Hepatocyte (in vitro differentiated cells): ENCODE data around the gene ASTN2. TPM values are rescaled to one million over a fixed set of nuclear protein-coding genes. Genes with fewer than 3 reads are reported as not detected.

Source experiments
- DNase-seq: peaks from one replicate; pipeline ENCODE4 v3.0.0-alpha.2; 2016; ENCODE audit warnings: low spot score
- H2AFZ ChIP-seq: fragments of 200-600 bp; sonication (generic); 2 replicates; pipeline ENCODE4 v1.6.0; 2016; ENCODE audit warnings: antibody characterized with exemption, mild to moderate bottlenecking
- H3K27ac ChIP-seq: fragments of 200-600 bp; sonication (generic); 2 replicates; pipeline ENCODE4 v1.5.1; 2016; ENCODE audit warnings: mild to moderate bottlenecking
- H3K27me3 ChIP-seq: fragments of 200-600 bp; sonication (generic); 2 replicates; pipeline ENCODE4 v1.6.1; 2016
- H3K36me3 ChIP-seq: fragments of 200-600 bp; sonication (generic); replicated peaks from 2 replicates; pipeline ENCODE4 v1.5.1; 2016; ENCODE audit warnings: low read depth; ENCODE audit not compliant: insufficient read depth
- H3K4me1 ChIP-seq: fragments of 200-600 bp; sonication (generic); 2 replicates; pipeline ENCODE4 v1.5.1; 2016; ENCODE audit warnings: mild to moderate bottlenecking, moderate library complexity; ENCODE audit not compliant: insufficient read depth
- H3K4me2 ChIP-seq: fragments of 200-600 bp; sonication (generic); 2 replicates; pipeline ENCODE4 v1.6.0; 2016
- H3K4me3 ChIP-seq: fragments of 200-600 bp; sonication (generic); 2 replicates; pipeline ENCODE4 v1.5.1; 2016; ENCODE audit warnings: mild to moderate bottlenecking
- H3K79me2 ChIP-seq: fragments of 200-600 bp; sonication (generic); 2 replicates; pipeline ENCODE4 v1.6.0; 2017; ENCODE audit warnings: mild to moderate bottlenecking
- H3K9me2 ChIP-seq: fragments of 200-600 bp; sonication (generic); replicated peaks from 2 replicates; pipeline ENCODE4 v1.6.0; 2017; ENCODE audit warnings: mild to moderate bottlenecking; ENCODE audit not compliant: insufficient read depth
- H3K9me3 ChIP-seq: fragments of 200-600 bp; sonication (generic); 2 replicates; pipeline ENCODE4 v1.5.1; 2016; ENCODE audit warnings: low read depth, mild to moderate bottlenecking
- H4K20me1 ChIP-seq: fragments of 200-600 bp; sonication (generic); 2 replicates; pipeline ENCODE4 v1.6.0; 2016; ENCODE audit warnings: mild to moderate bottlenecking; ENCODE audit not compliant: insufficient read depth, poor library complexity, severe bottlenecking
- CTCF ChIP-seq: fragments of 200-600 bp; sonication (generic); IDR thresholded peaks from 2 replicates; pipeline ENCODE4 v1.5.1; 2016; ENCODE audit warnings: antibody characterized with exemption, mild to moderate bottlenecking; ENCODE audit not compliant: poor library complexity
- EZH2 ChIP-seq: fragments of 200-600 bp; sonication (generic); IDR thresholded peaks from 2 replicates; pipeline ENCODE4 v1.6.1; 2016; ENCODE audit warnings: antibody characterized with exemption, mild to moderate bottlenecking, borderline replicate concordance
- EZH2phosphoT487 ChIP-seq: fragments of 200-600 bp; sonication (generic); IDR thresholded peaks from one replicate; pipeline ENCODE4 v1.6.1; 2018; ENCODE audit warnings: antibody characterized with exemption, mild to moderate bottlenecking, low read depth, moderate library complexity; ENCODE audit not compliant: unreplicated experiment, severe bottlenecking
- WGBS: methylation state at CpG from one replicate; pipeline ENCODE4 v1.1.6; 2016; ENCODE audit warnings: low lambda C conversion rate; ENCODE audit errors: missing lambda C conversion rate; 5-methylcytosine and 5-hydroxymethylcytosine counted together
- polyA plus RNA-seq: library from polyadenylated mRNA; unstranded; fragments of >200 nt; fragmentation: Nextera tagmentation; extraction: Ambion mirVana; gene quantifications from 2 replicates; pipeline ENCODE4 v1.2.1, GENCODE V29; 2016
- total RNA-seq: library from RNA; depleted of rRNA; stranded (reverse); fragments of >200 nt; gene quantifications from 2 replicates; pipeline ENCODE4 v1.2.3, GENCODE V29; 2014

Gene ASTN2
- total and polyA plus RNA-seq, 2 experiments from 2014 or later, result 6.4 to 8.4 TPM

GRCh38 chr9:116409638-116410037 lies 1005.2 kb downstream of the ASTN2 start:
- Histone ChIP-seq H3K79me2 (no peaks in the 10 kb centered on the region), H3K9me3 (no peaks in the 10 kb centered on the region), H3K9me2 (no peaks in the 10 kb centered on the region), H3K27ac (no peak overlapping the region), H3K36me3 (no peaks in the 10 kb centered on the region), H4K20me1 (no peaks in the 10 kb centered on the region), H2AFZ (no peak overlapping the region), H3K4me1 (no peaks in the 10 kb centered on the region), H3K27me3 (no peaks in the 10 kb centered on the region), H3K4me2 (no peak overlapping the region), H3K4me3 (no peak overlapping the region)
- DNase-seq, result no peak
- no peak for TF ChIP-seq EZH2phosphoT487
- no peak for TF ChIP-seq EZH2
- no peak for TF ChIP-seq CTCF
- WGBS, result 92% methylated on average over 6 of the region's 6 CpGs

- no peak for TF ChIP-seq EZH2phosphoT487
- TF ChIP-seq EZH2, result no peak
- TF ChIP-seq CTCF, result no peak
- Histone ChIP-seq H4K20me1 (no peaks in the 10 kb centered on the region), H3K79me2 (no peaks in the 10 kb centered on the region), H3K27me3 (no peaks in the 10 kb centered on the region), H3K4me2 (no peak overlapping the region), H3K27ac (no peak overlapping the region), H3K4me3 (no peak overlapping the region), H2AFZ (no peak overlapping the region), H3K4me1 (no peaks in the 10 kb centered on the region), H3K36me3 (no peaks in the 10 kb centered on the region), H3K9me2 (no peaks in the 10 kb centered on the region), H3K9me3 (no peaks in the 10 kb centered on the region)
- WGBS, result 91% methylated on average over 2 of the region's 2 CpGs
- DNase-seq, result no peak
These were observed 1005.7 kb downstream of the ASTN2 start for GRCh38 chr9:116409129-116409528.

GRCh38 chr9:116406469-116406868 lies 1008.4 kb downstream of the ASTN2 start:
- 70% methylated on average over 2 of the region's 2 CpGs for WGBS
- no peak overlapping the region for H3K27ac ChIP-seq
- H3K9me3 ChIP-seq, result no peaks in the 10 kb centered on the region
- H3K4me2 ChIP-seq, result no peak overlapping the region
- no peak for TF ChIP-seq EZH2
- no peak for TF ChIP-seq EZH2phosphoT487
- TF ChIP-seq CTCF, result no peak
- DNase-seq, result no peak
- no peaks in the 10 kb centered on the region for H3K36me3 ChIP-seq
- no peak overlapping the region for H3K4me3 ChIP-seq
- no peaks in the 10 kb centered on the region for H3K4me1 ChIP-seq
- H4K20me1 ChIP-seq, result no peaks in the 10 kb centered on the region
- H3K27me3 ChIP-seq, result no peaks in the 10 kb centered on the region
- no peaks in the 10 kb centered on the region for H3K79me2 ChIP-seq
- no peak overlapping the region for H2AFZ ChIP-seq
- no peaks in the 10 kb centered on the region for H3K9me2 ChIP-seq

- WGBS, result 84% methylated on average over 1 of the region's 1 CpG
- DNase-seq, result no peak
- Histone ChIP-seq H3K4me2 (no peak overlapping the region), H4K20me1 (no peaks in the 10 kb centered on the region), H3K27ac (no peak overlapping the region), H3K27me3 (no peaks in the 10 kb centered on the region), H3K9me3 (no peaks in the 10 kb centered on the region), H3K4me1 (no peaks in the 10 kb centered on the region), H3K36me3 (no peaks in the 10 kb centered on the region), H2AFZ (no peak overlapping the region), H3K9me2 (no peaks in the 10 kb centered on the region), H3K79me2 (no peaks in the 10 kb centered on the region), H3K4me3 (no peak overlapping the region)
- no peak for TF ChIP-seq CTCF
- no peak for TF ChIP-seq EZH2
- TF ChIP-seq EZH2phosphoT487, result no peak
These were observed 1009.5 kb downstream of the ASTN2 start for GRCh38 chr9:116405321-116405720.
